Brain microvascular endothelial cell (primary cell): Measurements from ENCODE around the gene DOCK3.

ENCODE experiments used
- DNase-seq: peaks from one replicate; pipeline ENCODE4 v3.0.0-alpha.2; 2020
- H3K27ac ChIP-seq: fragments of 250-450 bp; sonication (Bioruptor Pico); 2 replicates; pipeline ENCODE4 v1.5.1; 2020; ENCODE audit warnings: mild to moderate bottlenecking, moderate library complexity
- H3K27me3 ChIP-seq: fragments of 250-450 bp; sonication (Bioruptor Pico); replicated peaks from 2 replicates; pipeline ENCODE4 v1.5.1; 2020; ENCODE audit warnings: mild to moderate bottlenecking
- H3K36me3 ChIP-seq: fragments of 250-450 bp; sonication (Bioruptor Pico); replicated peaks from 2 replicates; pipeline ENCODE4 v1.5.1; 2020; ENCODE audit warnings: mild to moderate bottlenecking
- H3K4me3 ChIP-seq: 2 replicates; pipeline ENCODE4 v1.5.1; 2011; ENCODE audit warnings: low read depth, mild to moderate bottlenecking, control low read depth, low read length, moderate library complexity
- CTCF ChIP-seq: IDR thresholded peaks from 2 replicates; pipeline ENCODE4 v1.5.1; 2011; ENCODE audit warnings: low read depth, mild to moderate bottlenecking, moderate library complexity, low read length, control low read depth, inconsistent platforms; ENCODE audit errors: missing control alignments
- in situ Hi-C: cut with HindIII; loops from 2 replicates; pipeline ENCODE4 v1.10.0; 2017; ENCODE audit warnings: low sequenced_read_pairs, low pct_ligation_motif_present

The DOCK3 gene

GRCh38 chr3:51373658-51374421 is 699.1 kb downstream of the DOCK3 start:
- DNase-seq, result no peak
- no peaks in the 10 kb centered on the region for H3K36me3 ChIP-seq
- H3K27ac ChIP-seq, result no peak overlapping the region
- in situ Hi-C loops, result loop anchor here (25.0 kb wide), 1 partner anchor 262 kb away; no protein-coding TSS in a partner anchor
- H3K4me3 ChIP-seq, result no peak overlapping the region
- no peaks in the 10 kb centered on the region for H3K27me3 ChIP-seq
- no peak for TF ChIP-seq CTCF

- DNase-seq, result no peak
- TF ChIP-seq CTCF, result no peak
- Histone ChIP-seq H3K27ac (no peak overlapping the region), H3K27me3 (no peaks in the 10 kb centered on the region), H3K36me3 (no peaks in the 10 kb centered on the region), H3K4me3 (no peak overlapping the region)
- in situ Hi-C loops, result loop anchor here (25.0 kb wide), 1 partner anchor 262 kb away; no protein-coding TSS in a partner anchor
Measured at GRCh38 chr3:51374456-51374855, 699.7 kb downstream of the DOCK3 start.

- no peaks in the 10 kb centered on the region for H3K36me3 ChIP-seq
- H3K27ac ChIP-seq, result no peak overlapping the region
- TF ChIP-seq CTCF, result no peak
- H3K4me3 ChIP-seq, result no peak overlapping the region
- in situ Hi-C loops, result no loop called here
- DNase-seq, result no peak
- H3K27me3 ChIP-seq, result no peaks in the 10 kb centered on the region
Measured at GRCh38 chr3:51375136-51375535, 700.4 kb downstream of the DOCK3 start.

GRCh38 chr3:51375571-51375970 is 700.8 kb downstream of the DOCK3 start:
- TF ChIP-seq CTCF, result no peak
- no peak overlapping the region for H3K27ac ChIP-seq
- no peak for DNase-seq
- no peak overlapping the region for H3K4me3 ChIP-seq
- H3K27me3 ChIP-seq, result no peaks in the 10 kb centered on the region
- no peaks in the 10 kb centered on the region for H3K36me3 ChIP-seq
- in situ Hi-C loops, result no loop called here

GRCh38 chr3:51378065-51378464 is 703.3 kb downstream of the DOCK3 start:
- Histone ChIP-seq H3K27me3 (no peaks in the 10 kb centered on the region), H3K4me3 (no peak overlapping the region), H3K27ac (no peak overlapping the region), H3K36me3 (no peaks in the 10 kb centered on the region)
- no peak for DNase-seq
- no peak for TF ChIP-seq CTCF
- in situ Hi-C loops, result no loop called here

GRCh38 chr3:51378726-51379125 is 704.0 kb downstream of the DOCK3 start:
- Histone ChIP-seq H3K27me3 (no peaks in the 10 kb centered on the region), H3K36me3 (no peaks in the 10 kb centered on the region), H3K4me3 (no peak overlapping the region), H3K27ac (no peak overlapping the region)
- in situ Hi-C loops, result no loop called here
- no peak for TF ChIP-seq CTCF
- no peak for DNase-seq
